ENCODE results near the gene GOLGA7B.

The GOLGA7B gene

GRCh38 chr10:97849687-97850402, at the start of gene GOLGA7B:
Gene GOLGA7B (plus strand): TSS chr10:97849843. CDS start chr10:97850304, 461 bp downstream.
- no peak for DNase-seq (ENCODE audit: low read depth)

GRCh38 chr10:97800474-97800873, 49.2 kb upstream of the GOLGA7B start:
- no peak for DNase-seq (ENCODE audit: low read depth)

- no peak for DNase-seq (ENCODE audit: low read depth)
These were observed 48.2 kb upstream of the GOLGA7B start for GRCh38 chr10:97801422-97801821.

GRCh38 chr10:97805096-97805884, 44.4 kb upstream of the GOLGA7B start:
- DNase-seq (ENCODE audit: low read depth), result no peak

- DNase-seq (ENCODE audit: low read depth), result no peak
These were observed 43.7 kb upstream of the GOLGA7B start for GRCh38 chr10:97805949-97806348.

- no peak for DNase-seq (ENCODE audit: low read depth)
These were observed 39.2 kb upstream of the GOLGA7B start for GRCh38 chr10:97810446-97810845.

GRCh38 chr10:97811958-97812357, 37.7 kb upstream of the GOLGA7B start:
- DNase-seq (ENCODE audit: low read depth), result no peak

GRCh38 chr10:97812696-97813095, 36.9 kb upstream of the GOLGA7B start:
- no peak for DNase-seq (ENCODE audit: low read depth)

- DNase-seq (ENCODE audit: low read depth), result no peak
These were observed 36.3 kb upstream of the GOLGA7B start for GRCh38 chr10:97813311-97813710.

- DNase-seq (ENCODE audit: low read depth), result no peak
These were observed 34.6 kb upstream of the GOLGA7B start for GRCh38 chr10:97814996-97815395.

GRCh38 chr10:97816609-97817008, 33.0 kb upstream of the GOLGA7B start:
- DNase-seq (ENCODE audit: low read depth), result no peak

GRCh38 chr10:97818572-97818971, 31.1 kb upstream of the GOLGA7B start:
- no peak for DNase-seq (ENCODE audit: low read depth)

- no peak for DNase-seq (ENCODE audit: low read depth)
These were observed 29.4 kb upstream of the GOLGA7B start for GRCh38 chr10:97820096-97820704.

GRCh38 chr10:97821308-97822038, 28.2 kb upstream of the GOLGA7B start:
- no peak for DNase-seq (ENCODE audit: low read depth)

- DNase-seq (ENCODE audit: low read depth), result no peak
These were observed 27.4 kb upstream of the GOLGA7B start for GRCh38 chr10:97822261-97822687.

- DNase-seq (ENCODE audit: low read depth), result no peak
These were observed 25.9 kb upstream of the GOLGA7B start for GRCh38 chr10:97823734-97824133.

- no peak for DNase-seq (ENCODE audit: low read depth)
These were observed 24.5 kb upstream of the GOLGA7B start for GRCh38 chr10:97825020-97825760.

- no peak for DNase-seq (ENCODE audit: low read depth)
These were observed 22.8 kb upstream of the GOLGA7B start for GRCh38 chr10:97826892-97827291.

GRCh38 chr10:97827702-97828291, 21.8 kb upstream of the GOLGA7B start:
- DNase-seq (ENCODE audit: low read depth), result no peak

GRCh38 chr10:97828721-97829120, 20.9 kb upstream of the GOLGA7B start:
- no peak for DNase-seq (ENCODE audit: low read depth)

GRCh38 chr10:97830064-97830463, 19.6 kb upstream of the GOLGA7B start:
- DNase-seq (ENCODE audit: low read depth), result no peak
